ENCODE data around the gene PTP4A2.

The PTP4A2 gene

GRCh38 chr1:31880957-31881687 lies 57.0 kb downstream of the PTP4A2 start:
- Histone ChIP-seq H3K27me3 (ENCODE audit: control insufficient read depth, insufficient read depth, low read length) (no peaks in the 10 kb centered on the region), H3K27ac (ENCODE audit: low read depth, low read length) (no peak overlapping the region), H3K36me3 (ENCODE audit: control insufficient read depth, insufficient read depth, low read length) (no peaks in the 10 kb centered on the region), H3K9me3 (ENCODE audit: control insufficient read depth, insufficient read depth, low read length) (no peaks in the 10 kb centered on the region), H3K4me3 (ENCODE audit: low read depth, low read length) (no peak overlapping the region), H3K9ac (ENCODE audit: low read depth, low read length) (no peak overlapping the region), H3K4me1 (ENCODE audit: control insufficient read depth, insufficient read depth, low read length) (no peaks in the 10 kb centered on the region)

GRCh38 chr1:31879981-31880608 lies 58.1 kb downstream of the PTP4A2 start:
- Histone ChIP-seq H3K4me3 (ENCODE audit: low read depth, low read length) (no peak overlapping the region), H3K9ac (ENCODE audit: low read depth, low read length) (no peak overlapping the region), H3K36me3 (ENCODE audit: control insufficient read depth, insufficient read depth, low read length) (no peaks in the 10 kb centered on the region), H3K27me3 (ENCODE audit: control insufficient read depth, insufficient read depth, low read length) (no peaks in the 10 kb centered on the region), H3K4me1 (ENCODE audit: control insufficient read depth, insufficient read depth, low read length) (no peaks in the 10 kb centered on the region), H3K9me3 (ENCODE audit: control insufficient read depth, insufficient read depth, low read length) (no peaks in the 10 kb centered on the region), H3K27ac (ENCODE audit: low read depth, low read length) (no peak overlapping the region)

- Histone ChIP-seq H3K27me3 (ENCODE audit: control insufficient read depth, insufficient read depth, low read length) (no peaks in the 10 kb centered on the region), H3K27ac (ENCODE audit: low read depth, low read length) (no peak overlapping the region), H3K9me3 (ENCODE audit: control insufficient read depth, insufficient read depth, low read length) (no peaks in the 10 kb centered on the region), H3K4me3 (ENCODE audit: low read depth, low read length) (no peak overlapping the region), H3K9ac (ENCODE audit: low read depth, low read length) (no peak overlapping the region), H3K4me1 (ENCODE audit: control insufficient read depth, insufficient read depth, low read length) (no peaks in the 10 kb centered on the region), H3K36me3 (ENCODE audit: control insufficient read depth, insufficient read depth, low read length) (no peaks in the 10 kb centered on the region)
These were observed 60.1 kb downstream of the PTP4A2 start for GRCh38 chr1:31878058-31878457.

- no peak overlapping the region for H3K4me3 ChIP-seq (ENCODE audit: low read depth, low read length)
- H3K4me1 ChIP-seq (ENCODE audit: control insufficient read depth, insufficient read depth, low read length), result no peaks in the 10 kb centered on the region
- H3K9me3 ChIP-seq (ENCODE audit: control insufficient read depth, insufficient read depth, low read length), result no peaks in the 10 kb centered on the region
- H3K9ac ChIP-seq (ENCODE audit: low read depth, low read length), result no peak overlapping the region
- no peaks in the 10 kb centered on the region for H3K27me3 ChIP-seq (ENCODE audit: control insufficient read depth, insufficient read depth, low read length)
- H3K36me3 ChIP-seq (ENCODE audit: control insufficient read depth, insufficient read depth, low read length), result no peaks in the 10 kb centered on the region
- H3K27ac ChIP-seq (ENCODE audit: low read depth, low read length), result no peak overlapping the region
These were observed 60.6 kb downstream of the PTP4A2 start for GRCh38 chr1:31877544-31877943.

- H3K27ac ChIP-seq (ENCODE audit: low read depth, low read length), result no peak overlapping the region
- H3K36me3 ChIP-seq (ENCODE audit: control insufficient read depth, insufficient read depth, low read length), result no peaks in the 10 kb centered on the region
- H3K27me3 ChIP-seq (ENCODE audit: control insufficient read depth, insufficient read depth, low read length), result no peaks in the 10 kb centered on the region
These were observed 62.4 kb downstream of the PTP4A2 start for GRCh38 chr1:31875636-31876236.

GRCh38 chr1:31874942-31875341 lies 63.2 kb downstream of the PTP4A2 start:
- Histone ChIP-seq H3K36me3 (ENCODE audit: control insufficient read depth, insufficient read depth, low read length) (no peaks in the 10 kb centered on the region), H3K9ac (ENCODE audit: low read depth, low read length) (no peak overlapping the region), H3K27me3 (ENCODE audit: control insufficient read depth, insufficient read depth, low read length) (no peaks in the 10 kb centered on the region), H3K4me3 (ENCODE audit: low read depth, low read length) (no peak overlapping the region), H3K4me1 (ENCODE audit: control insufficient read depth, insufficient read depth, low read length) (no peaks in the 10 kb centered on the region), H3K9me3 (ENCODE audit: control insufficient read depth, insufficient read depth, low read length) (no peaks in the 10 kb centered on the region), H3K27ac (ENCODE audit: low read depth, low read length) (no peak overlapping the region)

More at GRCh38 chr1:31875636-31876236, 62.4 kb downstream of the PTP4A2 start:
- Histone ChIP-seq H3K4me3 (ENCODE audit: low read depth, low read length) (no peak overlapping the region), H3K9ac (ENCODE audit: low read depth, low read length) (no peak overlapping the region), H3K9me3 (ENCODE audit: control insufficient read depth, insufficient read depth, low read length) (no peaks in the 10 kb centered on the region), H3K4me1 (ENCODE audit: control insufficient read depth, insufficient read depth, low read length) (no peaks in the 10 kb centered on the region)

GRCh38 chr1:31872658-31873636 lies 65.2 kb downstream of the PTP4A2 start:
- Histone ChIP-seq H3K36me3 (ENCODE audit: control insufficient read depth, insufficient read depth, low read length) (no peaks in the 10 kb centered on the region), H3K9me3 (ENCODE audit: control insufficient read depth, insufficient read depth, low read length) (no peaks in the 10 kb centered on the region), H3K27ac (ENCODE audit: low read depth, low read length) (no peak overlapping the region), H3K9ac (ENCODE audit: low read depth, low read length) (no peak overlapping the region), H3K27me3 (ENCODE audit: control insufficient read depth, insufficient read depth, low read length) (no peaks in the 10 kb centered on the region), H3K4me1 (ENCODE audit: control insufficient read depth, insufficient read depth, low read length) (no peaks in the 10 kb centered on the region), H3K4me3 (ENCODE audit: low read depth, low read length) (no peak overlapping the region)

- Histone ChIP-seq H3K9me3 (ENCODE audit: control insufficient read depth, insufficient read depth, low read length) (no peaks in the 10 kb centered on the region), H3K4me3 (ENCODE audit: low read depth, low read length) (no peak overlapping the region), H3K4me1 (ENCODE audit: control insufficient read depth, insufficient read depth, low read length) (no peaks in the 10 kb centered on the region), H3K36me3 (ENCODE audit: control insufficient read depth, insufficient read depth, low read length) (no peaks in the 10 kb centered on the region), H3K9ac (ENCODE audit: low read depth, low read length) (no peak overlapping the region), H3K27me3 (ENCODE audit: control insufficient read depth, insufficient read depth, low read length) (no peaks in the 10 kb centered on the region), H3K27ac (ENCODE audit: low read depth, low read length) (no peak overlapping the region)
These were observed 66.5 kb downstream of the PTP4A2 start for GRCh38 chr1:31871703-31872102.

GRCh38 chr1:31870086-31870736 lies 68.0 kb downstream of the PTP4A2 start:
- Histone ChIP-seq H3K9ac (ENCODE audit: low read depth, low read length) (no peak overlapping the region), H3K4me1 (ENCODE audit: control insufficient read depth, insufficient read depth, low read length) (no peaks in the 10 kb centered on the region), H3K4me3 (ENCODE audit: low read depth, low read length) (no peak overlapping the region), H3K36me3 (ENCODE audit: control insufficient read depth, insufficient read depth, low read length) (no peaks in the 10 kb centered on the region), H3K27me3 (ENCODE audit: control insufficient read depth, insufficient read depth, low read length) (no peaks in the 10 kb centered on the region), H3K27ac (ENCODE audit: low read depth, low read length) (no peak overlapping the region), H3K9me3 (ENCODE audit: control insufficient read depth, insufficient read depth, low read length) (no peaks in the 10 kb centered on the region)

GRCh38 chr1:31869449-31869848 lies 68.7 kb downstream of the PTP4A2 start:
- Histone ChIP-seq H3K27ac (ENCODE audit: low read depth, low read length) (no peak overlapping the region), H3K4me1 (ENCODE audit: control insufficient read depth, insufficient read depth, low read length) (no peaks in the 10 kb centered on the region)

More at GRCh38 chr1:31869449-31869848, 68.7 kb downstream of the PTP4A2 start:
- Histone ChIP-seq H3K4me3 (ENCODE audit: low read depth, low read length) (no peak overlapping the region), H3K9me3 (ENCODE audit: control insufficient read depth, insufficient read depth, low read length) (no peaks in the 10 kb centered on the region), H3K36me3 (ENCODE audit: control insufficient read depth, insufficient read depth, low read length) (no peaks in the 10 kb centered on the region), H3K27me3 (ENCODE audit: control insufficient read depth, insufficient read depth, low read length) (no peaks in the 10 kb centered on the region), H3K9ac (ENCODE audit: low read depth, low read length) (no peak overlapping the region)

All from HUES48 (cell line).